DMS 273 treated with DMSO at 0.1 percent for 48 hours (cell line): Measurements from ENCODE around the gene SMIM3.

Source experiments
- DNase-seq: peaks from one replicate; lab custom pipeline; 2025; lab: John Stamatoyannopoulos, UW

SMIM3 gene

GRCh38 chr5:150765011-150765798 lies 13.4 kb upstream of the SMIM3 start:
- DNase-seq: no peak

GRCh38 chr5:150765799-150766169 lies 12.8 kb upstream of the SMIM3 start:
- DNase-seq: no peak

GRCh38 chr5:150766251-150766650 lies 12.3 kb upstream of the SMIM3 start:
- DNase-seq: no peak

GRCh38 chr5:150771034-150771795 lies 7.3 kb upstream of the SMIM3 start:
- no peak for DNase-seq

- no peak for DNase-seq
Measured at GRCh38 chr5:150774145-150774544, 4.4 kb upstream of the SMIM3 start.

GRCh38 chr5:150777685-150778084 lies 872 bp upstream of the SMIM3 start:
- no peak for DNase-seq

- DNase-seq: no peak
Measured at GRCh38 chr5:150778088-150778516, 455 bp upstream of the SMIM3 start.

- no peak for DNase-seq
Measured at GRCh38 chr5:150779397-150780186, 1.0 kb downstream of the SMIM3 start.

- no peak for DNase-seq
Measured at GRCh38 chr5:150780187-150780692, 1.7 kb downstream of the SMIM3 start.

GRCh38 chr5:150780816-150781221 lies 2.3 kb downstream of the SMIM3 start:
- DNase-seq: no peak

GRCh38 chr5:150781706-150782614 lies 3.4 kb downstream of the SMIM3 start:
- no peak for DNase-seq

- DNase-seq: no peak
Measured at GRCh38 chr5:150782850-150783249, 4.3 kb downstream of the SMIM3 start.

GRCh38 chr5:150783422-150783928 lies 4.9 kb downstream of the SMIM3 start:
- DNase-seq: peak; percentile 38

- DNase-seq: no peak
Measured at GRCh38 chr5:150785950-150786349, 7.4 kb downstream of the SMIM3 start.

- DNase-seq: no peak
Measured at GRCh38 chr5:150786876-150787275, 8.3 kb downstream of the SMIM3 start.

GRCh38 chr5:150787656-150788055 lies 9.1 kb downstream of the SMIM3 start:
- no peak for DNase-seq

GRCh38 chr5:150788977-150789376 lies 10.4 kb downstream of the SMIM3 start:
- DNase-seq: no peak

GRCh38 chr5:150789450-150789849 lies 10.9 kb downstream of the SMIM3 start:
- no peak for DNase-seq

GRCh38 chr5:150789943-150790611 lies 11.5 kb downstream of the SMIM3 start:
- no peak for DNase-seq

- no peak for DNase-seq
Measured at GRCh38 chr5:150791536-150791935, 13.0 kb downstream of the SMIM3 start.
